ENCODE results near the gene BBOF1.

DNA sequence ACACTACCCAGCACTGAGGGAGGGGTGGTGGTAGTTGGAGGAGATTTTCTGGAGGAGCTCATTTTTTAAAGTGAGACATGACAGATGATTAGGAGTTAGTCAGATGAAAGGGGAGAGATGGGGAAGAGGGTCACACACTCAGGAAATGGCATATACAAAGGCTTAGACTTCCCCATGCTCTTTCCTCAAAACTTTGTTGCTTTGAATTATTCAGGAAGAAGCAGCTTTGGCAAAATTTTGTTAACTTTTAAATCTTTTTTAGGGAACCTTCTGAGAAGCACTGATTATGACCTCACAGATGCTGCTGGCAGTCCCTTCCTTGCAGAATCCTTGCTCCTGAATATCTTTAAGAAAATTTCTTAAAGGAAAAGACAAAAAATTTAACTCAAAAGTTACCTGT lies 45.3 kb downstream of the BBOF1 start:
- TF ChIP-seq CTCF (conservative IDR thresholded peaks at IDR 0.05; ENCODE audit: low read depth, low read length): no peak
- TF ChIP-seq RAD21 (IDR thresholded peaks at IDR 0.05; ENCODE audit: low read length): no peak
- no peak for TF ChIP-seq RCOR1 (IDR thresholded peaks at IDR 0.05; ENCODE audit: insufficient replicate concordance, low read length)
- TF ChIP-seq BHLHE40 (IDR thresholded peaks at IDR 0.05; ENCODE audit: low read depth, low read length): no peak
- TF ChIP-seq RFX5 (IDR thresholded peaks at IDR 0.05; ENCODE audit: low read depth, low read length): no peak
- TF ChIP-seq SMC3 (IDR thresholded peaks at IDR 0.05; ENCODE audit: low read depth, low read length): no peak
- no peak for TF ChIP-seq MAFK (IDR thresholded peaks at IDR 0.05; ENCODE audit: low read depth, low read length)
- TF ChIP-seq FOS (IDR thresholded peaks at IDR 0.05; ENCODE audit: low read depth, low read length): no peak
- no peak for TF ChIP-seq MAZ (IDR thresholded peaks at IDR 0.05; ENCODE audit: borderline replicate concordance, low read depth, low read length)
- no peak for TF ChIP-seq POLR2A (IDR thresholded peaks at IDR 0.05; ENCODE audit: low read depth, low read length)
- TF ChIP-seq CHD1 (IDR thresholded peaks at IDR 0.05; ENCODE audit: low read depth, low read length): no peak
- TF ChIP-seq USF2 (IDR thresholded peaks at IDR 0.05; ENCODE audit: low read depth, low read length): no peak
- no peak for TF ChIP-seq MXI1 (IDR thresholded peaks at IDR 0.05; ENCODE audit: borderline replicate concordance, low read depth, low read length)
- no peak for TF ChIP-seq CEBPB (IDR thresholded peaks at IDR 0.05; ENCODE audit: low read depth, low read length)
